SW 1271 (cell line): ENCODE results near the gene RASAL2.
A peak's percentile ranks its signal among the peaks of the same experiment; 100 is the strongest.
"Not testable (repeated sequence)": the region's sequence is repeated elsewhere in the genome, so short reads cannot be mapped to it uniquely, and the experiment has no call there.

Source experiments
- DNase-seq, 2 experiments: peaks; one replicate each; lab custom pipeline; 2025; lab: John Stamatoyannopoulos, UW

The RASAL2 gene

GRCh38 chr1:178071811-178072210, 22.1 kb upstream of the RASAL2 start:
- no peak for DNase-seq

- DNase-seq = no peak
Measured at GRCh38 chr1:178072326-178072725, 21.6 kb upstream of the RASAL2 start.

- no peak for DNase-seq
Measured at GRCh38 chr1:178075333-178075732, 18.6 kb upstream of the RASAL2 start.

GRCh38 chr1:178076607-178077006, 17.3 kb upstream of the RASAL2 start:
- DNase-seq = no peak

- no peak for DNase-seq
Measured at GRCh38 chr1:178077917-178078316, 16.0 kb upstream of the RASAL2 start.

- no peak for DNase-seq
Measured at GRCh38 chr1:178086294-178086693, 7.6 kb upstream of the RASAL2 start.

- DNase-seq = no peak
Measured at GRCh38 chr1:178086766-178087165, 7.1 kb upstream of the RASAL2 start.

- DNase-seq = no peak
Measured at GRCh38 chr1:178088651-178089050, 5.3 kb upstream of the RASAL2 start.

- DNase-seq = not testable (repeated sequence)
Measured at GRCh38 chr1:178091454-178091853, 2.5 kb upstream of the RASAL2 start.

GRCh38 chr1:178091986-178092745, 1.7 kb upstream of the RASAL2 start:
- DNase-seq = no peak

- DNase-seq = no peak
Measured at GRCh38 chr1:178092878-178093493, 918 bp upstream of the RASAL2 start.

GRCh38 chr1:178093494-178093950, 382 bp upstream of the RASAL2 start:
- DNase-seq = peak; percentile 74 to 82

GRCh38 chr1:178094739-178095645, 1.1 kb downstream of the RASAL2 start:
- peak in 1 of 2 experiments; percentile 23 for DNase-seq

- DNase-seq = no peak
Measured at GRCh38 chr1:178096421-178096820, 2.5 kb downstream of the RASAL2 start.

GRCh38 chr1:178098262-178098661, 4.4 kb downstream of the RASAL2 start:
- DNase-seq = no peak

GRCh38 chr1:178101266-178101630, 7.3 kb downstream of the RASAL2 start:
- DNase-seq = peak in 1 of 2 experiments; percentile 32

- DNase-seq = peak in 1 of 2 experiments; percentile 42
Measured at GRCh38 chr1:178101654-178102053, 7.8 kb downstream of the RASAL2 start.

- no peak for DNase-seq
Measured at GRCh38 chr1:178102218-178102617, 8.3 kb downstream of the RASAL2 start.

GRCh38 chr1:178107823-178108222, 13.9 kb downstream of the RASAL2 start:
- no peak for DNase-seq

GRCh38 chr1:178109348-178110143, 15.6 kb downstream of the RASAL2 start:
- DNase-seq = no peak

- no peak for DNase-seq
Measured at GRCh38 chr1:178115260-178115659, 21.4 kb downstream of the RASAL2 start.

- DNase-seq = no peak
Measured at GRCh38 chr1:178118524-178118923, 24.6 kb downstream of the RASAL2 start.
